ENCODE measurements around the gene B4GALT1. TPM values are rescaled to one million over a fixed set of nuclear protein-coding genes. Genes with fewer than 3 reads are reported as not detected.

Gene B4GALT1
- total and polyA plus RNA-seq, 2 of the 8 experiments (the other 6 are each of a cell fraction or from before 2014, with no cell fraction given): 12.8 to 18.2 TPM

GRCh38 chr9:33144551-33144950, 22.6 kb downstream of the B4GALT1 start (continued):
- no peak for TF ChIP-seq YY1 (IDR thresholded peaks at IDR 0.05; ENCODE audit: low read depth, low read length)
